SK-N-SH (cell line): ENCODE results near the gene ECE1. TPM values are rescaled to one million over a fixed set of nuclear protein-coding genes. Genes with fewer than 3 reads are reported as not detected.

ENCODE experiments used
- CTCF ChIA-PET: fragments of 300-600, 350-600 bp; formaldehyde crosslinking; extraction: SDS; loops from one replicate; lab custom pipeline; 2021; lab: Yijun Ruan, JAX
- POLR2A ChIA-PET: fragments of 350-600 bp; sonication (Branson Sonifier 250); formaldehyde crosslinking; extraction: SDS; loops from one replicate; lab custom pipeline; 2020; ENCODE audit warnings: antibody characterized with exemption, inconsistent platforms; lab: Yijun Ruan, JAX
- DNase-seq: peaks from one replicate; pipeline ENCODE4 v3.0.0; 2012
- H2AFZ ChIP-seq: fragments of 200-600 bp; sonication (generic); 2 replicates; pipeline ENCODE4 v1.8.1; 2016; ENCODE audit warnings: antibody characterized with exemption, mild to moderate bottlenecking, low read depth
- H3F3A ChIP-seq: fragments of 200-600 bp; sonication (generic); replicated peaks from 2 replicates; pipeline ENCODE3; 2016; ENCODE audit warnings: antibody characterized with exemption, mild to moderate bottlenecking; ENCODE audit not compliant: insufficient read depth
- H3K27ac ChIP-seq, 2 experiments: fragments of 200-500 bp in 1 of 2; fragments of 200-600 bp in 1 of 2; sonication (Bioruptor generic) in 1 of 2; sonication (generic), shearing (Covaris generic) in 1 of 2; 2 replicates each; pipeline versions ENCODE4 v1.5.1 to v1.6.1; 2014 to 2016; ENCODE audit warnings: low read depth in 2 of 2, inconsistent platforms in 1 of 2, low read length in 1 of 2, mild to moderate bottlenecking in 1 of 2, mixed read lengths in 1 of 2
- H3K27me3 ChIP-seq: fragments of 200-600 bp; sonication (generic), shearing (Covaris generic); 2 replicates; pipeline ENCODE4 v1.6.1; 2016; ENCODE audit warnings: mixed run types; ENCODE audit not compliant: insufficient read depth
- H3K36me3 ChIP-seq, 2 experiments: fragments of 200-500 bp in 1 of 2; fragments of 200-600 bp in 1 of 2; sonication (Bioruptor generic) in 1 of 2; sonication (generic) in 1 of 2; replicated peaks in 1 of 2; 2 replicates each; pipeline versions ENCODE3 to v1.5.1; 2014 to 2016; ENCODE audit warnings: low read length in 1 of 2, mild to moderate bottlenecking in 1 of 2; ENCODE audit not compliant: insufficient read depth in 2 of 2, control insufficient read depth in 1 of 2
- H3K4me1 ChIP-seq, 2 experiments: fragments of 200-500 bp in 1 of 2; fragments of 200-600 bp in 1 of 2; sonication (Bioruptor generic) in 1 of 2; sonication (generic), shearing (Covaris generic) in 1 of 2; 2 replicates each; pipeline versions ENCODE4 v1.5.1 to v1.6.1; 2014 to 2016; ENCODE audit warnings: low read depth in 1 of 2, low read length in 1 of 2, mixed run types in 1 of 2; ENCODE audit not compliant: insufficient read depth in 2 of 2, control insufficient read depth in 1 of 2
- H3K4me2 ChIP-seq: fragments of 200-600 bp; sonication (generic), shearing (Covaris generic); 2 replicates; pipeline ENCODE4 v1.6.1; 2017; ENCODE audit warnings: mixed run types
- H3K4me3 ChIP-seq, 2 experiments: fragments of 200-500 bp in 1 of 2; fragments of 200-600 bp in 1 of 2; sonication (Bioruptor generic) in 1 of 2; sonication (generic), shearing (Covaris generic) in 1 of 2; 2 replicates each; pipeline versions ENCODE4 v1.5.1 to v1.8.1; 2014 to 2016; ENCODE audit warnings: low read depth in 2 of 2, inconsistent platforms in 1 of 2, low read length in 1 of 2, mild to moderate bottlenecking in 1 of 2, mixed read lengths in 1 of 2, moderate library complexity in 1 of 2
- H3K79me2 ChIP-seq: fragments of 200-600 bp; sonication (generic); 2 replicates; pipeline ENCODE4 v1.8.1; 2017; ENCODE audit warnings: mild to moderate bottlenecking; ENCODE audit not compliant: insufficient read depth
- H3K9ac ChIP-seq: fragments of 200-600 bp; sonication (generic); 2 replicates; pipeline ENCODE4 v1.6.1; 2017; ENCODE audit warnings: mixed run types
- H3K9me2 ChIP-seq: fragments of 200-600 bp; sonication (generic); 2 replicates; pipeline ENCODE4 v1.6.1; 2017; ENCODE audit warnings: mixed run types
- H3K9me3 ChIP-seq: fragments of 200-600 bp; sonication (generic); 2 replicates; pipeline ENCODE4 v1.6.1; 2017; ENCODE audit warnings: mixed run types, mild to moderate bottlenecking, moderate library complexity
- H4K20me1 ChIP-seq: fragments of 200-600 bp; sonication (generic); 2 replicates; pipeline ENCODE4 v1.6.1; 2017; ENCODE audit warnings: mild to moderate bottlenecking, mixed run types; ENCODE audit not compliant: insufficient read depth
- CTCF ChIP-seq: fragments of 200-600 bp; sonication (generic); IDR thresholded peaks from 2 replicates; pipeline ENCODE4 v1.6.1; 2017; ENCODE audit warnings: antibody characterized with exemption, mild to moderate bottlenecking, moderate library complexity
- EP300 ChIP-seq, 2 experiments: IDR thresholded peaks; 2 replicates each; pipeline versions ENCODE4 v1.4.0 to v1.6.1; 2012; ENCODE audit warnings: borderline replicate concordance in 1 of 2, low read depth in 1 of 2, low read length in 1 of 2
- EZH2phosphoT487 ChIP-seq: fragments of 200-600 bp; sonication (generic); IDR thresholded peaks from 2 replicates; pipeline ENCODE4 v1.6.1; 2017; ENCODE audit warnings: low read depth, mixed run types, mild to moderate bottlenecking, antibody characterized with exemption, moderate library complexity, borderline replicate concordance
- FOSL2 ChIP-seq: IDR thresholded peaks from 2 replicates; pipeline ENCODE4 v1.4.0; 2012; ENCODE audit warnings: low read depth, mild to moderate bottlenecking, moderate library complexity, borderline replicate concordance
- FOXM1 ChIP-seq: IDR thresholded peaks from 2 replicates; pipeline ENCODE4 v1.4.0; 2012; ENCODE audit warnings: low read depth, mild to moderate bottlenecking
- GATA2 ChIP-seq: sonication (generic); formaldehyde crosslinking; IDR thresholded peaks from 2 replicates; pipeline ENCODE4 v1.5.0; 2020; ENCODE audit warnings: mild to moderate bottlenecking, missing genetic modification reagents
- IRF3 ChIP-seq: fragments of 150-350 bp; IDR thresholded peaks from 2 replicates; pipeline ENCODE4 v1.6.1; 2016; ENCODE audit warnings: mild to moderate bottlenecking, low read depth, low read length
- JUND ChIP-seq: IDR thresholded peaks from 2 replicates; pipeline ENCODE4 v1.4.0; 2012
- MEF2A ChIP-seq: IDR thresholded peaks from 2 replicates; pipeline ENCODE4 v1.4.0; 2012; ENCODE audit warnings: low read depth, borderline replicate concordance
- MXI1 ChIP-seq: IDR thresholded peaks from 2 replicates; pipeline ENCODE4 v1.6.1; 2012; ENCODE audit warnings: mild to moderate bottlenecking, low read depth, low read length, improper control_type of control experiment
- NFIC ChIP-seq: IDR thresholded peaks from 2 replicates; pipeline ENCODE4 v1.4.0; 2012; ENCODE audit warnings: borderline replicate concordance
- REST ChIP-seq: IDR thresholded peaks from 2 replicates; pipeline ENCODE4 v1.6.1; 2012; ENCODE audit warnings: mild to moderate bottlenecking, low read depth, low read length, moderate library complexity
- RXRA ChIP-seq: IDR thresholded peaks from 2 replicates; pipeline ENCODE4 v1.4.0; 2012; ENCODE audit warnings: low read depth, mild to moderate bottlenecking, borderline replicate concordance
- SIN3A ChIP-seq: IDR thresholded peaks from 2 replicates; pipeline ENCODE4 v1.6.1; 2012; ENCODE audit warnings: low read depth, mild to moderate bottlenecking, low read length, moderate library complexity, borderline replicate concordance
- TAF1 ChIP-seq: IDR thresholded peaks from 2 replicates; pipeline ENCODE4 v1.6.1; 2012; ENCODE audit warnings: low read depth, mild to moderate bottlenecking, low read length, moderate library complexity, borderline replicate concordance
- USF2 ChIP-seq: fragments of 150-350 bp; IDR thresholded peaks from 2 replicates; pipeline ENCODE4 v1.6.1; 2017; ENCODE audit warnings: antibody characterized with exemption, low read length, low read depth, borderline replicate concordance
- YY1 ChIP-seq: IDR thresholded peaks from 2 replicates; pipeline ENCODE4 v1.4.0; 2012; ENCODE audit warnings: low read depth, mild to moderate bottlenecking
- WGBS: methylation state at CpG from one replicate; pipeline ENCODE4 v1.1.6; 2017; ENCODE audit warnings: low lambda C conversion rate; 5-methylcytosine and 5-hydroxymethylcytosine counted together
- polyA plus RNA-seq, 3 experiments: library from polyadenylated mRNA; depleted of rRNA; stranded (reverse); fragments of >200 nt; gene quantifications; 2 replicates each; pipeline ENCODE4 v1.2.3, GENCODE V29; 2012

The ECE1 gene
- polyA plus RNA-seq, 1 of the 3 experiments (the other 2 are of a cell fraction): 96.6 TPM

- H3F3A ChIP-seq: peaks cover 22% of the 10 kb centered on the region
- H3K36me3 ChIP-seq: peaks cover 0 to 13% of the 10 kb centered on the region in 2 experiments
- H3K4me3 ChIP-seq: no peak overlapping the region
- peak overlapping the region in 1 of 2 experiments; percentile 99; a peak in 2 of 4 replicates for H3K27ac ChIP-seq
- ChIA-PET CTCF (interaction anchor here (1.2 to 1.5 kb wide), 3 partner anchors 9 to 107 kb away, joined by 3 to 6 read pairs (median 5); no protein-coding TSS in a partner anchor), POLR2A (no interaction called here)
- H3K9me3 ChIP-seq: no peaks in the 10 kb centered on the region
- H3K9ac ChIP-seq: no peak overlapping the region
- TF ChIP-seq SIN3A (no peak), MXI1 (no peak), GATA2 (CRISPR knock-in tag) (no peak), REST (no peak)
- WGBS: over 99% methylated on average over 8 of the region's 11 CpGs
- H3K4me1 ChIP-seq: peaks cover 30 to 48% of the 10 kb centered on the region in 2 experiments; a peak in 3 of 4 replicates
- DNase-seq: no peak
- no peaks in the 10 kb centered on the region for H3K27me3 ChIP-seq
- H2AFZ ChIP-seq: no peak overlapping the region
- no peaks in the 10 kb centered on the region for H4K20me1 ChIP-seq
- H3K9me2 ChIP-seq: no peaks in the 10 kb centered on the region
- no peaks in the 10 kb centered on the region for H3K79me2 ChIP-seq
- no peak overlapping the region for H3K4me2 ChIP-seq
These were observed 26.5 kb downstream of the ECE1 start for GRCh38 chr1:21263653-21264225.

GRCh38 chr1:21263052-21263429, 27.2 kb downstream of the ECE1 start:
- TF ChIP-seq MEF2A (no peak), YY1 (no peak), TAF1 (no peak), IRF3 (no peak), USF2 (no peak), EZH2phosphoT487 (no peak), RXRA (no peak), JUND (no peak), SIN3A (no peak), EP300 (IDR thresholded peaks at IDR 0.05; ENCODE audit: borderline replicate concordance in 1 of 2, low read depth in 1 of 2, low read length in 1 of 2) (no peak), MXI1 (no peak), GATA2 (CRISPR knock-in tag) (no peak), CTCF (no peak), FOXM1 (no peak), FOSL2 (no peak), NFIC (no peak)
- H3K4me3 ChIP-seq: no peak overlapping the region
- ChIA-PET CTCF (interaction anchor here (1.2 to 9.8 kb wide), 5 partner anchors 8 to 105 kb away, joined by 3 to 253 read pairs (median 11); no protein-coding TSS in a partner anchor), POLR2A (interaction anchor here (0.5 to 1.2 kb wide), 2 partner anchors 20 to 36 kb away, joined by 3 to 7 read pairs; no protein-coding TSS in a partner anchor)
- H3K27me3 ChIP-seq: no peaks in the 10 kb centered on the region
- H3K36me3 ChIP-seq: peaks cover 0 to 12% of the 10 kb centered on the region in 2 experiments
- H3K79me2 ChIP-seq: no peaks in the 10 kb centered on the region
- H3K4me1 ChIP-seq: peaks cover 30 to 41% of the 10 kb centered on the region in 2 experiments; a peak in 3 of 4 replicates
- H3F3A ChIP-seq: peaks cover 22% of the 10 kb centered on the region
- no peaks in the 10 kb centered on the region for H3K9me2 ChIP-seq
- H3K9ac ChIP-seq: peak overlapping the region; percentile 81; the same call in 1 of the 2 replicates
- WGBS: 78% methylated on average over 10 of the region's 10 CpGs
- H3K9me3 ChIP-seq: no peaks in the 10 kb centered on the region
- H2AFZ ChIP-seq: no peak overlapping the region
- no peak for DNase-seq
- peak overlapping the region; percentile 86 to 99 for H3K27ac ChIP-seq
- peak overlapping the region; percentile 77; the same call in 1 of the 2 replicates for H3K4me2 ChIP-seq
- no peaks in the 10 kb centered on the region for H4K20me1 ChIP-seq
